PC-3 (cell line): ENCODE measurements around the gene ZNF185. TPM values are rescaled to one million over a fixed set of nuclear protein-coding genes. Genes with fewer than 3 reads are reported as not detected.

Experiments
- ATAC-seq: fragments of 200-7000 bp; cut with Tn5 transposase; 2 replicates; pipeline ENCODE4 v1.9.1; 2020; ENCODE audit warnings: mild to moderate bottlenecking, moderate library complexity
- BruUV-seq: library from RNA; stranded (reverse); fragments of 400-500 nt; replicated peaks from 2 replicates; lab custom pipeline; 2021; lab: Mats Ljungman, UMichigan
- CTCF ChIA-PET: fragments of 300-600 bp; sonication (Branson Sonifier 250); formaldehyde crosslinking; loops from one replicate; lab custom pipeline; 2022; ENCODE audit warnings: antibody characterized with exemption; lab: Charles Lee
- POLR2A ChIA-PET: fragments of 300-600 bp; sonication (Branson Sonifier 250); formaldehyde crosslinking; loops from one replicate; lab custom pipeline; 2022; ENCODE audit warnings: antibody characterized with exemption; ENCODE audit not compliant: unreplicated experiment; lab: Charles Lee
- DNase-seq: peaks from one replicate; pipeline ENCODE4 v3.0.0-alpha.2; 2015
- H2AFZ ChIP-seq: fragments of 300-600 bp; sonication (generic); 2 replicates; pipeline ENCODE4 v1.6.0; 2016; ENCODE audit warnings: antibody characterized with exemption, low read length
- H3F3A ChIP-seq: fragments of 300-600 bp; sonication (generic); one replicate; pipeline ENCODE4 v1.6.0; 2017; ENCODE audit warnings: antibody characterized with exemption, low read length, control low read depth, mild to moderate bottlenecking; ENCODE audit not compliant: unreplicated experiment
- H3K27ac ChIP-seq: fragments of 300-600 bp; sonication (generic); 2 replicates; pipeline ENCODE4 v1.5.1; 2016; ENCODE audit warnings: mild to moderate bottlenecking, low read length
- H3K27me3 ChIP-seq: fragments of 300-600 bp; sonication (generic); 2 replicates; pipeline ENCODE4 v1.6.1; 2016; ENCODE audit warnings: low read length, mixed read lengths
- H3K36me3 ChIP-seq: fragments of 300-600 bp; sonication (generic); 2 replicates; pipeline ENCODE4 v1.6.1; 2016; ENCODE audit warnings: low read depth, mixed run types, low read length, mixed read lengths
- H3K4me1 ChIP-seq: fragments of 300-600 bp; sonication (generic); 2 replicates; pipeline ENCODE4 v1.5.1; 2016; ENCODE audit warnings: low read length; ENCODE audit not compliant: insufficient read depth
- H3K4me2 ChIP-seq: fragments of 300-600 bp; sonication (generic); 2 replicates; pipeline ENCODE4 v1.6.0; 2016; ENCODE audit warnings: low read length
- H3K4me3 ChIP-seq: fragments of 300-600 bp; sonication (generic); 2 replicates; pipeline ENCODE4 v1.5.1; 2016; ENCODE audit warnings: mild to moderate bottlenecking, low read length, mixed read lengths
- H3K79me2 ChIP-seq: fragments of 300-600 bp; sonication (generic); 2 replicates; pipeline ENCODE4 v1.6.1; 2017; ENCODE audit warnings: low read length, mixed read lengths
- H3K9ac ChIP-seq: fragments of 300-600 bp; sonication (generic); 2 replicates; pipeline ENCODE4 v1.6.0; 2016; ENCODE audit warnings: mild to moderate bottlenecking, low read length
- H3K9me2 ChIP-seq: fragments of 300-600 bp; sonication (generic); replicated peaks from 2 replicates; pipeline ENCODE4 v1.6.1; 2016; ENCODE audit warnings: mixed run types, low read length, mixed read lengths
- H3K9me3 ChIP-seq: fragments of 300-600 bp; sonication (generic); 2 replicates; pipeline ENCODE4 v1.6.1; 2016; ENCODE audit warnings: low read length, mixed read lengths
- H4K20me1 ChIP-seq: fragments of 300-600 bp; sonication (generic); 2 replicates; pipeline ENCODE4 v1.6.1; 2016; ENCODE audit warnings: low read length, mixed read lengths
- EZH2 ChIP-seq: fragments of 300-600 bp; sonication (generic); IDR thresholded peaks from one replicate; pipeline ENCODE4 v1.6.1; 2017; ENCODE audit warnings: antibody characterized with exemption, mild to moderate bottlenecking, low read length; ENCODE audit not compliant: unreplicated experiment
- EZH2phosphoT487 ChIP-seq: fragments of 300-600 bp; sonication (generic); IDR thresholded peaks from 2 replicates; pipeline ENCODE4 v1.6.1; 2018; ENCODE audit warnings: mild to moderate bottlenecking, antibody characterized with exemption, low read length, borderline replicate concordance
- intact Hi-C: fragments of 100-400 bp; cut with micrococcal nuclease; formaldehyde crosslinking; loops from 2 replicates; pipeline ENCODE4 v1.9.0; 2023
- total RNA-seq: library from RNA; depleted of rRNA; stranded (reverse); fragments of >200 nt; gene quantifications from 2 replicates; pipeline ENCODE4 v1.2.3, GENCODE V29; 2014
- TF ChIP-seq, protein P1 (sequence below): fragments of 300-600 bp; sonication (generic); conservative IDR thresholded peaks from 2 replicates; pipeline ENCODE4 v1.5.1; 2017; ENCODE audit warnings: antibody characterized with exemption, low read depth, mild to moderate bottlenecking, low read length

ZNF185 gene
- total RNA-seq, 1 experiment from 2014 or later, result 68.9 TPM

- no peaks in the 10 kb centered on the region for H3K9me3 ChIP-seq
- H4K20me1 ChIP-seq, result no peaks in the 10 kb centered on the region
- TF ChIP-seq EZH2 (no peak), EZH2phosphoT487 (no peak)
- TF ChIP-seq, protein P1, sequence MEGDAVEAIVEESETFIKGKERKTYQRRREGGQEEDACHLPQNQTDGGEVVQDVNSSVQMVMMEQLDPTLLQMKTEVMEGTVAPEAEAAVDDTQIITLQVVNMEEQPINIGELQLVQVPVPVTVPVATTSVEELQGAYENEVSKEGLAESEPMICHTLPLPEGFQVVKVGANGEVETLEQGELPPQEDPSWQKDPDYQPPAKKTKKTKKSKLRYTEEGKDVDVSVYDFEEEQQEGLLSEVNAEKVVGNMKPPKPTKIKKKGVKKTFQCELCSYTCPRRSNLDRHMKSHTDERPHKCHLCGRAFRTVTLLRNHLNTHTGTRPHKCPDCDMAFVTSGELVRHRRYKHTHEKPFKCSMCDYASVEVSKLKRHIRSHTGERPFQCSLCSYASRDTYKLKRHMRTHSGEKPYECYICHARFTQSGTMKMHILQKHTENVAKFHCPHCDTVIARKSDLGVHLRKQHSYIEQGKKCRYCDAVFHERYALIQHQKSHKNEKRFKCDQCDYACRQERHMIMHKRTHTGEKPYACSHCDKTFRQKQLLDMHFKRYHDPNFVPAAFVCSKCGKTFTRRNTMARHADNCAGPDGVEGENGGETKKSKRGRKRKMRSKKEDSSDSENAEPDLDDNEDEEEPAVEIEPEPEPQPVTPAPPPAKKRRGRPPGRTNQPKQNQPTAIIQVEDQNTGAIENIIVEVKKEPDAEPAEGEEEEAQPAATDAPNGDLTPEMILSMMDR, result no peak
- H3K9me2 ChIP-seq, result no peaks in the 10 kb centered on the region
- H3K27ac ChIP-seq, result no peak overlapping the region
- intact Hi-C loops, result no loop called here
- ChIA-PET POLR2A (no interaction called here), CTCF (no interaction called here)
- no peak overlapping the region for H3K9ac ChIP-seq
- no peak for ATAC-seq
- no peak overlapping the region for H2AFZ ChIP-seq
- H3K4me3 ChIP-seq, result no peak overlapping the region
- H3K36me3 ChIP-seq, result peaks cover 5% of the 10 kb centered on the region; the same call in 1 of the 2 replicates
- H3K79me2 ChIP-seq, result no peaks in the 10 kb centered on the region
- BruUV-seq, result no TSS peak
- peaks cover 12% of the 10 kb centered on the region for H3K4me1 ChIP-seq
- no peak for DNase-seq
- H3F3A ChIP-seq, result no peaks in the 10 kb centered on the region
- H3K27me3 ChIP-seq, result no peaks in the 10 kb centered on the region
- H3K4me2 ChIP-seq, result no peak overlapping the region
These were observed 32.5 kb upstream of the ZNF185 start for GRCh38 chrX:152865232-152865920.

DNA sequence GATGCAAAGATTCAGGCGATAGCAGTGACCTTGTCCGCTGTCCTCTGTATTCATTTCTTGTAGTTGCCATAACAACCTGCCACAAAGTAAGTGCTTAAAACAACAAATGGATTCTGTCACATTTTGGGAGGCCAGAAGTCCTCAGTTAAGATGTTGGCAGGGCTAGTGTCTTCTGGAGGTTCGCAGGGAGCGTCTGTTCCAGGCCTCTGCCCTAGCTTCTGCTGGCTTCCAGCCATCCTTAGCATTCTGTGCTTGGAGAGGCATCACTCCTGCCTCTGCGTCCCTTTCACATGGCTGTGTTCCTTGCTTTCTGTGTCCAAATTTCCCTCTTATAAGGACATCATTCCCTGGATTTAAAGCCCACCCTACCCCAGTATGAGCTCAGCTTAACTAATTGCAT lies 31.5 kb upstream of the ZNF185 start:
- Histone ChIP-seq H3K36me3 (peaks cover 5% of the 10 kb centered on the region; the same call in 1 of the 2 replicates), H3K4me1 (0 out of 2 replicates have a peak, but pooled peaks cover 2% of the 10 kb centered on the region), H4K20me1 (no peaks in the 10 kb centered on the region), H3K9ac (no peak overlapping the region), H3K4me3 (no peak overlapping the region), H3K9me2 (no peaks in the 10 kb centered on the region), H3K27me3 (no peaks in the 10 kb centered on the region), H3K4me2 (no peak overlapping the region), H3K27ac (no peak overlapping the region), H2AFZ (no peak overlapping the region), H3K79me2 (no peaks in the 10 kb centered on the region), H3F3A (no peaks in the 10 kb centered on the region), H3K9me3 (no peaks in the 10 kb centered on the region)
- DNase-seq (no peak), ATAC-seq (no peak)
- POLR2A ChIA-PET, result no interaction called here
- BruUV-seq, result no TSS peak
- CTCF ChIA-PET, result no interaction called here
- intact Hi-C loops, result no loop called here
- TF ChIP-seq, protein P1, result no peak
- TF ChIP-seq EZH2 (no peak), EZH2phosphoT487 (no peak)

- H3K4me2 ChIP-seq, result no peak overlapping the region
- no peaks in the 10 kb centered on the region for H3K79me2 ChIP-seq
- H3F3A ChIP-seq, result no peaks in the 10 kb centered on the region
- intact Hi-C loops, result no loop called here
- H3K4me3 ChIP-seq, result no peak overlapping the region
- BruUV-seq, result no TSS peak
- ATAC-seq (no peak), DNase-seq (peak; percentile 25)
- no peak overlapping the region for H3K9ac ChIP-seq
- no peaks in the 10 kb centered on the region for H3K9me3 ChIP-seq
- POLR2A ChIA-PET, result no interaction called here
- TF ChIP-seq, protein P1, result peak; percentile 48
- TF ChIP-seq EZH2phosphoT487 (no peak), EZH2 (no peak)
- H3K36me3 ChIP-seq, result no peaks in the 10 kb centered on the region; the same call in 1 of the 2 replicates
- H3K9me2 ChIP-seq, result no peaks in the 10 kb centered on the region
- H3K27me3 ChIP-seq, result no peaks in the 10 kb centered on the region
- CTCF ChIA-PET, result no interaction called here
- no peaks in the 10 kb centered on the region for H4K20me1 ChIP-seq
- H3K4me1 ChIP-seq, result no peaks in the 10 kb centered on the region
- no peak overlapping the region for H2AFZ ChIP-seq
- no peak overlapping the region for H3K27ac ChIP-seq
These were observed 27.9 kb upstream of the ZNF185 start for GRCh38 chrX:152869972-152870371.
